ENCODE data around the gene PPY.
"Not testable (repeated sequence)": the region's sequence is repeated elsewhere in the genome, so short reads cannot be mapped to it uniquely, and the experiment has no call there.

PPY gene

GRCh38 chr17:43935204-43935925, 6.9 kb downstream of the PPY start:
- ChIA-PET CTCF (interaction anchor here (3.7 to 12.4 kb wide), 2 partner anchors 11 to 61 kb away, joined by 17 to 218 read pairs; no protein-coding TSS in a partner anchor), POLR2A (no interaction called here)
- H3K4me3 ChIP-seq (ENCODE audit: control insufficient read depth in 1 of 7, extremely low read depth in 1 of 7, insufficient read depth in 4 of 7, low read depth in 2 of 7, low read length in 6 of 7), result no peak overlapping the region
- H3K4me1 ChIP-seq (ENCODE audit: control extremely low read depth in 1 of 4, control insufficient read depth in 4 of 4, insufficient read depth in 4 of 4, low read length in 3 of 4), result peaks cover 0 to 12% (median 10%) of the 10 kb centered on the region in 4 experiments
- DNase-seq, result no peak
- 100% methylated on average over 1 of the region's 5 CpGs for WGBS (ENCODE audit: insufficient coverage)
- peaks cover 0 to 20% (median 3%) of the 10 kb centered on the region in 5 experiments for H3K27me3 ChIP-seq (replicated peaks in 2 of 5; ENCODE audit: control insufficient read depth in 4 of 5, insufficient read depth in 5 of 5, low read length in 4 of 5)
- H3K36me3 ChIP-seq (ENCODE audit: control insufficient read depth in 4 of 4, insufficient read depth in 4 of 4, low read length in 3 of 4), result no peaks in the 10 kb centered on the region
- no peaks in the 10 kb centered on the region for H3K9me3 ChIP-seq (ENCODE audit: control extremely low read depth in 1 of 5, control insufficient read depth in 4 of 5, insufficient read depth in 2 of 5, low read depth in 1 of 5, low read length in 4 of 5)
- H3K27ac ChIP-seq (ENCODE audit: insufficient read depth in 1 of 2, low read depth in 1 of 2, low read length in 2 of 2, poor library complexity in 1 of 2, severe bottlenecking in 2 of 2), result no peak overlapping the region

DNA sequence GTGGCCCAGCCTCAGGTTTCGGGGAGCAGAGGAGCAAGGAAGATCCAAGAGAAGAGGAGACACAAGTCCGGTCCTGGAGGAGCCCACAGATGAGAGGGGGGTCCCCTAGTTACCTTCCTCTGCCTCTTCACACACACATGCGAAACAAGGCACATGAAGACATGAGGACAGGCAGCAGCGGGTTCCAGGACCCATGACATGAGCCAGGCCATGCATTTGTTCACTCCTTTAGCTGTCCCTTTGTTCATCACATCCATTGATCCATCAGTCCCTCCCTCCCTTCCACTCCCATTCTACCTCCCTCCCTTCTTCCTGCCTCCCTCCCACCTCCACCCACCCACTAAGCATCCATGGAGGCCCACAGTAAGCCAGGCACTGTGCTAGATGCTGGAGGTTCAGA, 9.4 kb downstream of the PPY start:
- no peak overlapping the region for H3K27ac ChIP-seq (ENCODE audit: insufficient read depth in 1 of 2, low read depth in 1 of 2, low read length in 2 of 2, poor library complexity in 1 of 2, severe bottlenecking in 2 of 2)
- peaks cover 0 to 11% (median 0%) of the 10 kb centered on the region in 5 experiments for H3K27me3 ChIP-seq (replicated peaks in 2 of 5; ENCODE audit: control insufficient read depth in 4 of 5, insufficient read depth in 5 of 5, low read length in 4 of 5)
- 91% methylated on average over 4 of the region's 4 CpGs for WGBS (ENCODE audit: insufficient coverage)
- no peaks in the 10 kb centered on the region for H3K36me3 ChIP-seq (ENCODE audit: control insufficient read depth in 4 of 4, insufficient read depth in 4 of 4, low read length in 3 of 4)
- H3K4me3 ChIP-seq (ENCODE audit: control insufficient read depth in 1 of 7, extremely low read depth in 1 of 7, insufficient read depth in 4 of 7, low read depth in 2 of 7, low read length in 6 of 7), result no peak overlapping the region
- ChIA-PET CTCF (interaction anchor here (0.8 to 1.8 kb wide), 4 partner anchors 11 to 63 kb away, joined by 3 to 5 read pairs (median 4); no protein-coding TSS in a partner anchor), POLR2A (no interaction called here)
- no peak for DNase-seq
- no peaks in the 10 kb centered on the region for H3K9me3 ChIP-seq (ENCODE audit: control extremely low read depth in 1 of 5, control insufficient read depth in 4 of 5, insufficient read depth in 2 of 5, low read depth in 1 of 5, low read length in 4 of 5)
- peaks cover 0 to 7% (median 5%) of the 10 kb centered on the region in 4 experiments for H3K4me1 ChIP-seq (ENCODE audit: control extremely low read depth in 1 of 4, control insufficient read depth in 4 of 4, insufficient read depth in 4 of 4, low read length in 3 of 4)

DNA sequence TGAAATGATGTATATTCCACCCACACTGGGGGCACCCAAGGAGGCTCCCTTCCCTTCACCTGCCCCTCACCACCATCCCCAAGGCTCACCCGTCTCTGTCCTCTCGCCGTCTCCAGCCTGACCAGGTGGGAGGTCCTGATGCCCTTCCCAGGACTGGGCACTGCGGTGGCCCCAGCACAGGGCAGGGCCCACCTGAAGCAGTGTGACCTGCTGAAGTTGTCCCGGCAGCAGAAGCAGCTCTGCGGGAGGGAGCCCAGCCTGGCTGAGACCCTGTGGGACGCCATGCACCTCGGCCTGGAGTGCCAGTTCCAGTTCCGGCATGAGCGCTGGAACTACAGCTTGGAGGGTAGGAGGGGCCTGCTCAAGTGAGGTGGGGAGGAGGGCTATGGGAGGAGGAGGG, 9.9 kb downstream of the PPY start:
- Histone ChIP-seq H3K27me3 (replicated peaks in 2 of 5; ENCODE audit: control insufficient read depth in 4 of 5, insufficient read depth in 5 of 5, low read length in 4 of 5) (peaks cover 0 to 6% (median 0%) of the 10 kb centered on the region in 5 experiments), H3K36me3 (ENCODE audit: control insufficient read depth in 4 of 4, insufficient read depth in 4 of 4, low read length in 3 of 4) (no peaks in the 10 kb centered on the region), H3K4me1 (ENCODE audit: control extremely low read depth in 1 of 4, control insufficient read depth in 4 of 4, insufficient read depth in 4 of 4, low read length in 3 of 4) (peaks cover 0 to 10% (median 8%) of the 10 kb centered on the region in 4 experiments), H3K4me3 (ENCODE audit: control insufficient read depth in 1 of 7, extremely low read depth in 1 of 7, insufficient read depth in 4 of 7, low read depth in 2 of 7, low read length in 6 of 7) (no peak overlapping the region), H3K9me3 (ENCODE audit: control extremely low read depth in 1 of 5, control insufficient read depth in 4 of 5, insufficient read depth in 2 of 5, low read depth in 1 of 5, low read length in 4 of 5) (no peaks in the 10 kb centered on the region), H3K27ac (ENCODE audit: insufficient read depth in 1 of 2, low read depth in 1 of 2, low read length in 2 of 2, poor library complexity in 1 of 2, severe bottlenecking in 2 of 2) (no peak overlapping the region)
- ChIA-PET POLR2A (no interaction called here), CTCF (interaction anchor here (1.8 kb wide), 1 partner anchor 61 kb away, joined by 4 read pairs; no protein-coding TSS in a partner anchor)
- 98% methylated on average over 6 of the region's 10 CpGs for WGBS (ENCODE audit: insufficient coverage)
- DNase-seq, result no peak

DNA sequence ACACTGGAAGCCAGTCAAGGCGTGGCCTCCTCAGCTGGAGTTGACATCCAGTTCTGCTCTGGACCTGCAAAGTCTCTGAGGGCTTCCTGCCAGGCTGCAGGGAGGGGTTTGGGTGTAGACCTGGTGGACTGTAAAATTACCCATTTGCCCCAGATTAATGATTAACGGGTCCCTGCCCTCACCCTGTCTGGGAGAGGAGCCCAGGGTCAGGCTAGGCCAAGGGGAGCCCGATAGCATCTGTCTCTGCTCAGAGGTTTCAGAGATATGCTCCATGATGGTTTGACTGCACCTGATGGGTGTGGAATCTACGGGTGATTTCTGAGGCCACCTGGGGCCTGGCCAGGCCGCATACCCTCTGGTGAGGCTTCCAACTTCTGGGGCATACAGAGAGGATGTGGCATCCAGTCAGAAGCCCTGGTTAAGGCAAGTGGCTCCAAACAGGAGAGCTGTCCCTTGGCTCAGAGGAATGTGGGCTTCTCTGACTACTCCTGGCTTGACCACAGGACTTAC, 11.2 kb downstream of the PPY start:
- CTCF ChIA-PET, result interaction anchor here (1.4 kb wide), 1 partner anchor 13 kb away, joined by 5 read pairs; no protein-coding TSS in a partner anchor

GRCh38 chr17:43928609-43929008, 13.7 kb downstream of the PPY start:
- ChIA-PET POLR2A (interaction anchor here (0.6 kb wide), 1 partner anchor 172 kb away, joined by 6 read pairs; no protein-coding TSS in a partner anchor), CTCF (interaction anchor here (0.8 to 1.2 kb wide), 5 partner anchors 12 to 66 kb away, joined by 3 to 4 read pairs (median 3); no protein-coding TSS in a partner anchor)
- Histone ChIP-seq H3K9me3 (ENCODE audit: control extremely low read depth in 1 of 5, control insufficient read depth in 4 of 5, insufficient read depth in 2 of 5, low read depth in 1 of 5, low read length in 4 of 5) (no peaks in the 10 kb centered on the region), H3K4me3 (ENCODE audit: control insufficient read depth in 1 of 7, extremely low read depth in 1 of 7, insufficient read depth in 4 of 7, low read depth in 2 of 7, low read length in 6 of 7) (no peak overlapping the region), H3K27me3 (replicated peaks in 2 of 5; ENCODE audit: control insufficient read depth in 4 of 5, insufficient read depth in 5 of 5, low read length in 4 of 5) (peaks cover 0 to 17% (median 12%) of the 10 kb centered on the region in 5 experiments), H3K4me1 (ENCODE audit: control extremely low read depth in 1 of 4, control insufficient read depth in 4 of 4, insufficient read depth in 4 of 4, low read length in 3 of 4) (peaks cover 0 to 18% (median 15%) of the 10 kb centered on the region in 4 experiments), H3K36me3 (ENCODE audit: control insufficient read depth in 4 of 4, insufficient read depth in 4 of 4, low read length in 3 of 4) (no peaks in the 10 kb centered on the region), H3K27ac (ENCODE audit: insufficient read depth in 1 of 2, low read depth in 1 of 2, low read length in 2 of 2, poor library complexity in 1 of 2, severe bottlenecking in 2 of 2) (no peak overlapping the region)
- WGBS (ENCODE audit: insufficient coverage), result no CpG with 5 or more reads among the region's 1 CpG
- no peak for DNase-seq

More for the DNA sequence above, 11.2 kb downstream of the PPY start:
- no peak overlapping the region for H3K27ac ChIP-seq (ENCODE audit: insufficient read depth in 1 of 2, low read depth in 1 of 2, low read length in 2 of 2, poor library complexity in 1 of 2, severe bottlenecking in 2 of 2)
- WGBS (ENCODE audit: insufficient coverage), result 99% methylated on average over 5 of the region's 5 CpGs
- no peak for DNase-seq
- no peaks in the 10 kb centered on the region for H3K36me3 ChIP-seq (ENCODE audit: control insufficient read depth in 4 of 4, insufficient read depth in 4 of 4, low read length in 3 of 4)
- H3K4me3 ChIP-seq (ENCODE audit: control insufficient read depth in 1 of 7, extremely low read depth in 1 of 7, insufficient read depth in 4 of 7, low read depth in 2 of 7, low read length in 6 of 7), result no peak overlapping the region
- POLR2A ChIA-PET, result no interaction called here
- no peaks in the 10 kb centered on the region for H3K9me3 ChIP-seq (ENCODE audit: control extremely low read depth in 1 of 5, control insufficient read depth in 4 of 5, insufficient read depth in 2 of 5, low read depth in 1 of 5, low read length in 4 of 5)
- H3K4me1 ChIP-seq (ENCODE audit: control extremely low read depth in 1 of 4, control insufficient read depth in 4 of 4, insufficient read depth in 4 of 4, low read length in 3 of 4), result peaks cover 0 to 18% (median 15%) of the 10 kb centered on the region in 4 experiments
- H3K27me3 ChIP-seq (replicated peaks in 2 of 5; ENCODE audit: control insufficient read depth in 4 of 5, insufficient read depth in 5 of 5, low read length in 4 of 5), result peaks cover 0 to 9% (median 4%) of the 10 kb centered on the region in 5 experiments

- peaks cover 0 to 18% (median 15%) of the 10 kb centered on the region in 4 experiments for H3K4me1 ChIP-seq (ENCODE audit: control extremely low read depth in 1 of 4, control insufficient read depth in 4 of 4, insufficient read depth in 4 of 4, low read length in 3 of 4)
- peaks cover 0 to 17% (median 15%) of the 10 kb centered on the region in 5 experiments for H3K27me3 ChIP-seq (replicated peaks in 2 of 5; ENCODE audit: control insufficient read depth in 4 of 5, insufficient read depth in 5 of 5, low read length in 4 of 5)
- H3K27ac ChIP-seq (ENCODE audit: insufficient read depth in 1 of 2, low read depth in 1 of 2, low read length in 2 of 2, poor library complexity in 1 of 2, severe bottlenecking in 2 of 2); POLR2A ChIA-PET; H3K36me3 ChIP-seq (ENCODE audit: control insufficient read depth in 4 of 4, insufficient read depth in 4 of 4, low read length in 3 of 4); H3K9me3 ChIP-seq (ENCODE audit: control extremely low read depth in 1 of 5, control insufficient read depth in 4 of 5, insufficient read depth in 2 of 5, low read depth in 1 of 5, low read length in 4 of 5): not testable (repeated sequence)
- no CpG with 5 or more reads among the region's 5 CpGs for WGBS (ENCODE audit: insufficient coverage)
- CTCF ChIA-PET, result interaction anchor here (0.8 to 1.0 kb wide), 3 partner anchors 13 to 50 kb away, joined by 3 to 4 read pairs (median 3); no protein-coding TSS in a partner anchor
- peak overlapping the region in 5 of 7 experiments; percentile 6 to 72 (median 59) for H3K4me3 ChIP-seq (ENCODE audit: control insufficient read depth in 1 of 7, extremely low read depth in 1 of 7, insufficient read depth in 4 of 7, low read depth in 2 of 7, low read length in 6 of 7)
- peak in 2 of 3 donors; percentile 35 to 51 for DNase-seq
Measured at GRCh38 chr17:43927929-43928328, 14.3 kb downstream of the PPY start.

All from common myeloid progenitor, CD34-positive (primary cell).